Retinal pigment epithelial cell (primary cell): Measurements from ENCODE around the gene RPL18.
A peak's percentile ranks its signal among the peaks of the same experiment; 100 is the strongest.
"Not testable (repeated sequence)": the region's sequence is repeated elsewhere in the genome, so short reads cannot be mapped to it uniquely, and the experiment has no call there.

ENCODE experiments used
- DNase-seq: peaks from one replicate; pipeline ENCODE4 v3.0.0-alpha.2; 2010; ENCODE audit warnings: low read depth
- H3K4me3 ChIP-seq: 2 replicates; pipeline ENCODE4 v1.5.1; 2011; ENCODE audit warnings: mild to moderate bottlenecking, low read length, control low read depth, moderate library complexity
- TF ChIP-seq, protein P1 (sequence below): conservative IDR thresholded peaks from 2 replicates; pipeline ENCODE4 v1.5.1; 2011; ENCODE audit warnings: low read depth, low read length, control low read depth, inconsistent platforms

The RPL18 gene

DNA sequence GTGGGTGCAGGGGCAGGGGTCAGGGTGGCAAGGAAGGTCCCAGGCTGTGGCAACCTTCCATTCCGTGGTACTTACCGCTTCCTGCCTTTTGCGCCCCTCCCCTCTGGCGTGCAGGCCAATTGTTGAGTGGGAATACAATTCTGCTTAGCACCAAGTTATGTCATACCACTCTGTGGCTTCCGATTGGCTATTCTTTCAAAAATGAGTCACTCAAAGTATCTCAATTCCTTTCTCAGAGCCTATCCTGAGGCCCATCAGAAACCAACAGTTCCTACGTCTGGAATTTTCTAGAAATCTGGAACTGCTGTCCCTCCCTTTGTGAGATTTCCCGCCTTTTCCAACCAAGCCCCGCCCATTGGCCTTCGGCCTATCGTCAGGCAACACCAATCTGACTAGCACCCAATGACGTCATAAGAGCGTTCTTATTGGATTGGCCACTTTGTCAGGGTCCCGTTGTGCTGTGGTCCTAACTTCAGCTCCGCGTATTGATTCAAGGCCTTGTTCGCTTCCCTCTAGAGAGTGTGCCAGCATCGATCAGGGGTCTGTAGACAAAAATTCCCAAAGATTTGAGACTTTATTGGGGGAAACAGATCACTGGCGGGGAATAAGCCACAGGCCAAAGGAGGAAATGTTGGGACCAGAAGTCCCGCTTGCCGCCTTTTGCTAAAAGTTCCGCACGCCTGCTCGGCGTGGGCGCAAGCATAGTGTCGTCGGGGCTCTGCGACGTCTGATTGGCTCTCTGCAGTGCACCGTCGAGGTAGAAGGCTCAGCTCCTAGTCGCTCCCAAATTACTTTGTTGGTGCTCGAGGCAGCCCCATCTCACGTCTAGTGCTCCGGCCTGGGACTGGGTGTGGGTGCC is 42.1 kb upstream of the RPL18 start:
- TF ChIP-seq, protein P1, sequence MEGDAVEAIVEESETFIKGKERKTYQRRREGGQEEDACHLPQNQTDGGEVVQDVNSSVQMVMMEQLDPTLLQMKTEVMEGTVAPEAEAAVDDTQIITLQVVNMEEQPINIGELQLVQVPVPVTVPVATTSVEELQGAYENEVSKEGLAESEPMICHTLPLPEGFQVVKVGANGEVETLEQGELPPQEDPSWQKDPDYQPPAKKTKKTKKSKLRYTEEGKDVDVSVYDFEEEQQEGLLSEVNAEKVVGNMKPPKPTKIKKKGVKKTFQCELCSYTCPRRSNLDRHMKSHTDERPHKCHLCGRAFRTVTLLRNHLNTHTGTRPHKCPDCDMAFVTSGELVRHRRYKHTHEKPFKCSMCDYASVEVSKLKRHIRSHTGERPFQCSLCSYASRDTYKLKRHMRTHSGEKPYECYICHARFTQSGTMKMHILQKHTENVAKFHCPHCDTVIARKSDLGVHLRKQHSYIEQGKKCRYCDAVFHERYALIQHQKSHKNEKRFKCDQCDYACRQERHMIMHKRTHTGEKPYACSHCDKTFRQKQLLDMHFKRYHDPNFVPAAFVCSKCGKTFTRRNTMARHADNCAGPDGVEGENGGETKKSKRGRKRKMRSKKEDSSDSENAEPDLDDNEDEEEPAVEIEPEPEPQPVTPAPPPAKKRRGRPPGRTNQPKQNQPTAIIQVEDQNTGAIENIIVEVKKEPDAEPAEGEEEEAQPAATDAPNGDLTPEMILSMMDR: no peak
- peak; percentile 46 for DNase-seq
- no peak overlapping the region for H3K4me3 ChIP-seq

DNA sequence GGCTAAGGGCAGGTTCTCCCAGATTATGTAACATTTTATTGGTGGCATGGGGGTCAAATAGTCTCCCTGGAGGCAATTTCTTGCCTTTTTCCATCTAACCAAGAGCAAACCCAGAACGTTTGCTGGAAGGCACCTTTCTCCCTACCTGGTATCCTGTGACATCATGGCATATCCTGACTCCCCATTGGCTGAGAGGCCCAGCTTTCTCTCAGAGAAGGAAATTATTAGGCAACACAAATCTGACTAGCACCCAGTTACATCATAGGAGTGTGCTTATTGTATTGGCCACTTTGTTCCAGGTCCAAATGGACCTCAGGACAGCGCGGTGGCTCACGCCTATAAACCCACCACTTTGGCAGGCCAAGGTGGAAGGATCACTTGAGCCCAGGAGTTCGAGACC is 40.8 kb upstream of the RPL18 start:
- TF ChIP-seq, protein P1: no peak
- DNase-seq: no peak
- H3K4me3 ChIP-seq: no peak overlapping the region

DNA sequence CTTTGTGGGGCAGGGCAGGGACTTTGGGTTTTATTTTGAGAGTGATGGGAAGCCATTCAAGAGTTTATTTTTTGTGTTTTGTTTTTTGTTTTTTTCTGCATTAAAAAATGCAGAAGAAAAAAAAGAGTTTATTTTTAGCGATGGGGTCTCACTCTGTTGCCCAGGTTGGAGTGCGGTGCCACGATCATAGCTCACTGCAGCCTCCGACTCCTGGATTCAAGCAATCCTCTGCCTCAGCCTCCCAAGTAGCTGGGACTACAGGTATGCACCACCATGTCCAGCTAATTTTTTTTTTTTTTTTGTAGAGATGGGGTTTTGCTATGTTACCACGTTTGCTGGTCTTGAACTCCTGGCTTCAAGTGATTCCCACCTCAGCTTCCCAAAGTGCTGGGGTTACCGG is 39.5 kb upstream of the RPL18 start:
- TF ChIP-seq, protein P1: no peak
- no peak for DNase-seq
- H3K4me3 ChIP-seq: no peak overlapping the region

DNA sequence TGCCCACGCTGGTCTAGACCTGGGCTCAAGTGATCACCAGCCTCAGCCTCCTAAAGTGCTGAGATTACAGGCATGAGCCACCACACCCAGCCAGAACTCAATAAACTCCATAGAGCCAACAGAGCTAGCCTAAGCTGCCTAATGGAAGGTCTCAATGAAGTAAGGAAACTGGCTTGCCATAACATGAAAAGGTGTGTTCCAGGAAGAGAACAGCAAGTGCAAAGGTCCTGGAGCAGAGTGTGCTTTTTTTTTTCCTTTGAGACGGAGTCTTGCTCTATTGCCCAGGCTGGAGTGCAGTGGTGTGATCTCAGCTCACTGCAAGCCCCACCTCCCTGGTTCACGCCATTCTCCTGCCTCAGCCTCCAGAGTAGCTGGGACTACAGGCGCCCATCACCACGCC is 38.9 kb upstream of the RPL18 start:
- DNase-seq, H3K4me3 ChIP-seq: not testable (repeated sequence)

DNA sequence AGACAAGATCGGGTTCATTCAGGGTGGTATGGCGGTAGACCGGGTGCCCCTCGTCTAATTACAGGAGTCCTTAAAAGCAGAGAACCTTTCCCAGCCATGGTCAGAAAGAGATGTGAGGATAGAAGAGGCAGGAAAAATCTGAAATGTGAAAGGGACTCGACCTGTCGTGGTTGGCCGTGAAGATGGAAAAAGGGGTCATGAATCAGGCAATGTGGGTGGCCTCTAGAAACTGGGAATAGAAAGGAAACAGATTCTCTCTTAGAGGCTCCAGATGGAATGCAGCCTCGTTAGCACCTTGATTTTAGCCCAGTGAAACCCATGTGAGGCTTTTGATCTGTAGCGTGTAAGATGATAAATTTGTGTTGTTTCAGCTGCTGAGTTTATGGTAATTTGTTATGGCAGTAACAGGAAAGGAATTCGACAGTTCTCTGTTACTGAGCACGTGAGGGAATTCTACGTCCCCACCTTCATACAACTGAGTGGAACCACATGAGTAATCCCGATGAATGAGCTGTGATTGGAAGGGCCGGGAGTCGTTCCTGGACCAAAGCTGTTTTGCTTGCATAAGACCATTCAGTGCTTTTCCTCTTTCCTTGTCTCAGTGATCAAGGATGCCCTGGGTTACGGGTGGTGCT is 38.0 kb upstream of the RPL18 start:
- H3K4me3 ChIP-seq: no peak overlapping the region
- DNase-seq: no peak
- TF ChIP-seq, protein P1: no peak

DNA sequence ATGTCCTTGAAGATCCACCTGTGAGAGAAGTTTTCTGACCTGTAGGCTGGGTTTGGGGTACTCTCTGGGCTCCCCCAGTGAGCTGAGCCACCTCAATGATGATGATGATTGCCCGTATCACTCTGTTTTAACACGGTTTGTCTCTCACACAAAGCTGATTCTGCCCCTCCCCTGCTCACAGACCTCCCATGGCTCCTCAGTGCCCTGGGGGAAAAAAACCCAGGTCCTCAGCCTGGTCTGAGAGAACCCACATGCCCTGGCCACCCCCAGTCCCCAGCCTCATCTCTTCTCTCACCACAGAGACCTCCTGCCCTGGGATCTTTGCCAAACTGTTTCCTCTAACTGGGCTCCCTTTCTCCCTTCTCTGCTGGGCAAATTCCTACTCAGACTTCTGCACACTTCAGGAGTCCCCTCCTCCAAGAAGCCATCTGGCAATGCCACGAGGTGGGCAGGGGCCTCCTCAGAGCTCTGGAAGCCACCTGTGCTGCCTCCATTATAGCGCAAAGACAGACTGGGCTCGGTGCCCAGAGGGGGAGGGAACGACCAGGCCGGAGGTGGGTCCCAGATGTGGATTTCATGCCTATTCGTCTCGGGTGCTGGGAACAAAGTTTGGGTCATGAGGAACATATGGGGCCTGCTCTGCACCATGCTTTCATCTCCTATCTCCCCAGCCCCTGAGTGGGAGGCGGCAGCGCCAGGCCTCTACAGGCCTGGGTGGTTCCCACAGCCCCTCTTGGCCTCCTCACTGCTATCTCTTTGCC is 35.5 kb upstream of the RPL18 start:
- no peak for DNase-seq
- TF ChIP-seq, protein P1: no peak
- no peak overlapping the region for H3K4me3 ChIP-seq

DNA sequence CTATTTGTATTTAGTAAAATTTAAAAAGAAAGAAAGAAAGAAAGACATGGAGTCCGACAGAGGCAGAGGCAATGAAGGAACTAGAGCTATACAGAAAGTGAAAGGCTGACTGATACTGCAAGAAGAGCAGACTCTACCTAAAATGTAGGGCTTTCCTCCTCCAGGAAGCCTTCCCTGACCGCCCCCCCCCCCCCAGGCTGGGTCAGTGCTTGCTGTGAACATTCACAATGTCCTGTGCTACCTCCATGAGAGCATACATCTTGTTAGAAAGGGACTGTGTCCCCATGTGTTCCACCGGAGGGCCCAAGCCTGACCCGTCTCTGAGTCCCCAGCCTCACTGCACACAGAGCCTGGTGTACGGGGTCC is 32.7 kb upstream of the RPL18 start:
- no peak overlapping the region for H3K4me3 ChIP-seq
- TF ChIP-seq, protein P1: no peak
- DNase-seq: no peak
